ENCODE measurements around the gene RSL1D1. TPM values are rescaled to one million over a fixed set of nuclear protein-coding genes. Genes with fewer than 3 reads are reported as not detected.

RSL1D1 gene
- total and polyA plus RNA-seq, 9 of the 15 experiments (the other 6 are each of a cell fraction or from before 2014, with no cell fraction given): 259 to 753 (median 373) TPM

- no peak for TF ChIP-seq ZNF707 (CRISPR knock-in tag; conservative IDR thresholded peaks at IDR 0.05)
- TF ChIP-seq ZNF121 (CRISPR knock-in tag; conservative IDR thresholded peaks at IDR 0.05): no peak
- TF ChIP-seq CBFA2T3 (IDR thresholded peaks at IDR 0.05): no peak
- TF ChIP-seq POLR2B (IDR thresholded peaks at IDR 0.05; ENCODE audit: low read depth, partially characterized antibody): peak; percentile 94
- peak; percentile 61; the same call in 1 of the 2 replicates for TF ChIP-seq HDAC2 (IDR thresholded peaks at IDR 0.05)
- no peak for TF ChIP-seq OTX1 (CRISPR knock-in tag; IDR thresholded peaks at IDR 0.05)
- TF ChIP-seq UBTF (IDR thresholded peaks at IDR 0.05; ENCODE audit: borderline replicate concordance in 1 of 2, low read depth in 2 of 2, low read length in 2 of 2): no peak; a peak in 1 of 4 replicates
- TF ChIP-seq U2AF2 (optimal IDR thresholded peaks at IDR 0.05; ENCODE audit: low read depth, low read length): no peak
- peak; percentile 65; the same call in 1 of the 2 replicates for TF ChIP-seq ZNF263 (CRISPR knock-in tag; IDR thresholded peaks at IDR 0.05; ENCODE audit: borderline replicate concordance)
- no peak for TF ChIP-seq ZNF699 (CRISPR knock-in tag; IDR thresholded peaks at IDR 0.05; ENCODE audit: insufficient replicate concordance)
- no peak for TF ChIP-seq XRCC5 (IDR thresholded peaks at IDR 0.05; ENCODE audit: low read depth, low read length)
- TF ChIP-seq YBX1 (IDR thresholded peaks at IDR 0.05): no peak
- peak; percentile 6; the same call in 1 of the 2 replicates for TF ChIP-seq ZBTB7A (IDR thresholded peaks at IDR 0.05; ENCODE audit: borderline replicate concordance, control insufficient read depth, low read depth, low read length)
- peak; percentile 75 for TF ChIP-seq TAF1 (IDR thresholded peaks at IDR 0.05; ENCODE audit: control insufficient read depth, extremely low read depth, insufficient read depth, low read length, severe bottlenecking)
- TF ChIP-seq NONO (IDR thresholded peaks at IDR 0.05; ENCODE audit: low read depth in 2 of 2, low read length in 1 of 2): peak in 1 of 2 experiments; percentile 93; a peak in 2 of 4 replicates
- peak in 1 of 2 experiments; percentile 54; a peak in 2 of 4 replicates for TF ChIP-seq MNT (conservative IDR thresholded peaks at IDR 0.05)
- TF ChIP-seq CBX2 (IDR thresholded peaks at IDR 0.05; ENCODE audit: insufficient read depth, low read length, poor library complexity, severe bottlenecking): no peak
Measured at GRCh38 chr16:11797166-11797956, 54.0 kb downstream of the RSL1D1 start, which contains the start of gene ZC3H7A (continued).

Measured in K562 (cell line).